Type B pancreatic cell (in vitro differentiated cells): ENCODE data around the gene HPRT1. TPM values are rescaled to one million over a fixed set of nuclear protein-coding genes. Genes with fewer than 3 reads are reported as not detected.

Experiments used
- DNase-seq: peaks from one replicate; pipeline ENCODE4 v3.0.0; 2021; ENCODE audit warnings: mixed read lengths; ENCODE audit not compliant: unreplicated experiment; ENCODE audit errors: extremely low spot score
- H3K27ac Mint-ChIP-seq: 2 replicates; pipeline ENCODE4 v1.8.0; 2021; ENCODE audit warnings: mild to moderate bottlenecking, mixed read lengths
- H3K27me3 Mint-ChIP-seq: 2 replicates; pipeline ENCODE4 v1.8.0; 2021; ENCODE audit warnings: mixed read lengths
- H3K36me3 Mint-ChIP-seq: 2 replicates; pipeline ENCODE4 v1.8.0; 2021; ENCODE audit warnings: mixed read lengths
- H3K4me1 Mint-ChIP-seq: one replicate; pipeline ENCODE4 v1.8.0; 2021; ENCODE audit warnings: mixed read lengths; ENCODE audit not compliant: unreplicated experiment
- H3K4me3 Mint-ChIP-seq: 2 replicates; pipeline ENCODE4 v1.8.0; 2021; ENCODE audit warnings: mild to moderate bottlenecking, mixed read lengths
- H3K9me3 Mint-ChIP-seq: 2 replicates; pipeline ENCODE4 v1.8.0; 2021; ENCODE audit warnings: mixed read lengths
- CTCF ChIP-seq: fragments of 200-600 bp; sonication (generic); conservative IDR thresholded peaks from 2 replicates; pipeline ENCODE4 v1.5.0; 2021; ENCODE audit warnings: antibody characterized with exemption, mild to moderate bottlenecking
- total RNA-seq: library from RNA; stranded (reverse); gene quantifications from 2 replicates; pipeline ENCODE4 v1.2.1, GENCODE V29; 2021; ENCODE audit warnings: low replicate concordance

Gene HPRT1
- total RNA-seq, 1 donor from 2014 or later, result 20.5 TPM

GRCh38 chrX:134452596-134452995 lies 7.4 kb upstream of the HPRT1 start:
- no peak overlapping the region for H3K27ac Mint-ChIP-seq
- H3K27me3 Mint-ChIP-seq, result no peaks in the 10 kb centered on the region
- TF ChIP-seq CTCF, result no peak
- DNase-seq, result no peak
- no peaks in the 10 kb centered on the region for H3K36me3 Mint-ChIP-seq
- H3K9me3 Mint-ChIP-seq, result no peaks in the 10 kb centered on the region
- H3K4me1 Mint-ChIP-seq, result no peaks in the 10 kb centered on the region
- no peak overlapping the region for H3K4me3 Mint-ChIP-seq

GRCh38 chrX:134453631-134454030 lies 6.3 kb upstream of the HPRT1 start:
- Mint-ChIP-seq H3K4me3 (no peak overlapping the region), H3K9me3 (no peaks in the 10 kb centered on the region), H3K27ac (no peak overlapping the region), H3K36me3 (no peaks in the 10 kb centered on the region), H3K27me3 (no peaks in the 10 kb centered on the region), H3K4me1 (no peaks in the 10 kb centered on the region)
- DNase-seq, result no peak
- no peak for TF ChIP-seq CTCF

- DNase-seq, result no peak
- no peaks in the 10 kb centered on the region for H3K27me3 Mint-ChIP-seq
- no peak overlapping the region for H3K27ac Mint-ChIP-seq
- H3K36me3 Mint-ChIP-seq, result no peaks in the 10 kb centered on the region
- no peak for TF ChIP-seq CTCF
- no peaks in the 10 kb centered on the region for H3K4me1 Mint-ChIP-seq
- no peak overlapping the region for H3K4me3 Mint-ChIP-seq
- H3K9me3 Mint-ChIP-seq, result no peaks in the 10 kb centered on the region
These were observed 5.5 kb upstream of the HPRT1 start for GRCh38 chrX:134454506-134454905.

- no peaks in the 10 kb centered on the region for H3K9me3 Mint-ChIP-seq
- no peaks in the 10 kb centered on the region for H3K36me3 Mint-ChIP-seq
- H3K4me3 Mint-ChIP-seq, result no peak overlapping the region
- no peaks in the 10 kb centered on the region for H3K27me3 Mint-ChIP-seq
- peaks cover 8% of the 10 kb centered on the region for H3K4me1 Mint-ChIP-seq
- no peak overlapping the region for H3K27ac Mint-ChIP-seq
- no peak for DNase-seq
- TF ChIP-seq CTCF, result no peak
These were observed 2.3 kb upstream of the HPRT1 start for GRCh38 chrX:134457708-134458107.

- Mint-ChIP-seq H3K36me3 (no peaks in the 10 kb centered on the region), H3K27me3 (no peaks in the 10 kb centered on the region), H3K4me3 (peak overlapping the region; percentile 83), H3K9me3 (no peaks in the 10 kb centered on the region), H3K4me1 (peaks cover 8% of the 10 kb centered on the region), H3K27ac (no peak overlapping the region)
- no peak for DNase-seq
- TF ChIP-seq CTCF, result no peak
These were observed 321 bp upstream of the HPRT1 start for GRCh38 chrX:134459683-134460004.

GRCh38 chrX:134460862-134461220 lies 876 bp downstream of the HPRT1 start:
- Mint-ChIP-seq H3K4me3 (peak overlapping the region; percentile 90), H3K27ac (peak overlapping the region; percentile 81), H3K4me1 (peaks cover 8% of the 10 kb centered on the region), H3K9me3 (no peaks in the 10 kb centered on the region), H3K36me3 (no peaks in the 10 kb centered on the region), H3K27me3 (no peaks in the 10 kb centered on the region)
- DNase-seq, result no peak
- no peak for TF ChIP-seq CTCF
